ENCODE data around the gene RCBTB2. TPM values are rescaled to one million over a fixed set of nuclear protein-coding genes. Genes with fewer than 3 reads are reported as not detected.

RCBTB2 gene
- total RNA-seq, 1 donor from 2014 or later: 19.8 TPM

GRCh38 chr13:48531416-48532255, 1.2 kb downstream of the RCBTB2 start:
- no peak for DNase-seq (ENCODE audit: low read depth)

DNA sequence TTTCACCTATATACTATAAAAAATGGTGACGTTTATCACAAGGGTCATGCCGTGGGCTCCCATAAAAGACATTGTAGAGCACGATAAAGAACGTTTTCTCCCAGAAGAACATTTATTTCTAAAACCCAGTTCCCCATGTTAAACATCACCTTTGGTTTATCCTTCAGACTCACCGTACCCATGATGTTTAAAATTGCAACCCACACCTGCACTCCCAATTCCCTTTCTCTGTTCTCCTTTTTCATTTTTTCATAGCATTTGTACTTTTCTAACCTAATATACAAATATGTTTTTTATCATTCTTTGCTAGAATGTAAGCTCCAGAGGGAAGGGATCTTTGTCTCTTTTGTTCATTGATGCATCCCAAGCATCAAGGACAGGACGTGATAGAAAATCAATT, 2.0 kb downstream of the RCBTB2 start:
- DNase-seq (ENCODE audit: low read depth): no peak

DNA sequence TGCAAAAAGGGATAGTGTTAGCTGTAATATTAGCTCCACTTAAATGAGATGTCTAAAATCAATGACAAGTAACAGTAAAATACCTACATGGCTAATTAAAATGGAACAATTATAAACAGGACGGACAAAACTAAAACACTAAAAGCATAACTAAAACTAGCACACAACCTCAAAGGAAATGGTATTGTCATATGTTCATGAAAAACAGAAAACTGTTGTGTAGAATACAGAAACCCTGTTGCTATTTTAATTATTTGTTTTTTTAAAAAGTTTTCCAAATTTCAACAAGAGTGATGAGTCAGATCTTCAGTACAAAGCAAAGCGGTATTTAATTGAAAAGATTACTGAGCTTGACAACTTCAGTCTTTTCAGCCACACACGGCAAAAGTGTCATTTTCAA, 4.2 kb downstream of the RCBTB2 start:
- no peak for DNase-seq (ENCODE audit: low read depth)

DNA sequence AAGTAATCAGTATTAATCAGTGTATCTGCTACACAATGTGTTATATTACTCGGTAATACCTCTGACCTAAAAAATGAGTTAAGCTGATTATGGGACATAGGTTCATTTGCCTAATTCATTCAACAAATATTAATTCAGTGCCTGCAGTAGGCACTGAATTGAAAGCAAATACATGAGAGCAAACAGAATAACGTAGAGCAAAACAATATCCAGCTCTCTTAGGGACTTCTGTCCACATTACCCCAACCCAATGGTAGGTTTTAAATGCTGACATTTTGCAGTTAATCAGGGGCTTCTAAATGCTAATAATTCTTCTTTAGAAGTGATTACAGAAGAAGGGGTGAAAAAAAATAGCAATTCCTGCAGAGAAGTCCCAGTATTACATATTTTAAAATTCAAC, 4.9 kb downstream of the RCBTB2 start:
- DNase-seq (ENCODE audit: low read depth): no peak

DNA sequence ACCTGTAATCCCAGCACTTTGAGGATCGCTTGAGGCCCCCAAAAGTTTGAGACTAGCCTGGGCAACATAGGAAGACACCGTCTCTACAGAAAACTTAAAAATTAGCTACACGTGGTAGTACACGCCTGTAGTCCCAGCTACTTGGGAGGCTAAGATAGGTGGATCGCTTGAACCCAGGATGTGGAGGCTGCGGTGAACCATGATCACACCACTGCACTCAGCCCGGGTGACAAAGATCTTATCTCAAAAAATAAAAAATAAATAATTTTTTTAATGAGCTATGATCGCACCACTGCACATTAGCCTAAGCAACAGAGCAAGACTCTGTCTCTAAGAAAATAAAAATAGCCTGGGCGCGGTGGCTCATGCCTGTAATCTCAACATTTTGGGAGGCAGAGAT, 6.6 kb downstream of the RCBTB2 start:
- DNase-seq (ENCODE audit: low read depth): no peak

- no peak for DNase-seq (ENCODE audit: low read depth)
Measured at GRCh38 chr13:48518083-48518482, 14.8 kb downstream of the RCBTB2 start.

DNA sequence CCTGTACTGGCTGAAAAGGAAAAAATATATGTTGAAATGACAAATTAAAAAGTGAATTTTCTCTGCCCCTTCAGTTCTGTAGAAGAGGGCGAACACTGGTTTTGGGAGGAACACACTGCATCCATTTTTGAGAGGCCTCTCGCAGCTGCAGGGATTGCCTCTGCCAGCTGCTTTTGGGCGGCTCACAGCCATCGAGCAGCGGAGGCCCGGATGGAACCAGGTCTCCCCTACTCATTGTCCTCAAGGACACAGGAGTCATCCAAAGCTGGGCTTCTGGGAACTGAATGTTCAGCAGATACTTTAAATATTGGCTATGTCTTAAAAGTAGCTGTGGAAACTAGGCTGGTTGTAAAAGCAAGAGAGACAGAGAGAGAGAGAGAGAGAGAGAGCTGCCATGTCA, 17.1 kb downstream of the RCBTB2 start:
- DNase-seq (ENCODE audit: low read depth): no peak

DNA sequence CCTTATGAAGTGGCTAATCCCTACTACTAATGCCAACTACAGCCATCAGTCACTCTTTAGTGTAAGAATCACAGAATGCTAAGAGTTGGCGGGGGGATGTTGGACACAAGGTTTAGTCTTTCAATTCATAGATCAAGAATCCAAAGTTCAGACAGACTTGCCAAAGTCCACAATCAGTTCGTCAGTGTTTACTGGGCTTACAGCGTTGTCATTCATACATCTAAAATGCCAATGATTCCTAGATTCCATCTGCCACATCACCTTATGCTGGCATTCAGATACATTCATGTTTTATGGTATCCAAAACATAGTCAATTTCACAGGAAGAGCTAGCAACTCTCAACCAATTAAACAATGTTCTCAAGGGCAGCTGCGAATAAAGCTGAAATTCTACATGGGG, 18.1 kb downstream of the RCBTB2 start:
- no peak for DNase-seq (ENCODE audit: low read depth)

- peak; percentile 60 for DNase-seq (ENCODE audit: low read depth)
Measured at GRCh38 chr13:48511621-48512230, 21.2 kb downstream of the RCBTB2 start.

DNA sequence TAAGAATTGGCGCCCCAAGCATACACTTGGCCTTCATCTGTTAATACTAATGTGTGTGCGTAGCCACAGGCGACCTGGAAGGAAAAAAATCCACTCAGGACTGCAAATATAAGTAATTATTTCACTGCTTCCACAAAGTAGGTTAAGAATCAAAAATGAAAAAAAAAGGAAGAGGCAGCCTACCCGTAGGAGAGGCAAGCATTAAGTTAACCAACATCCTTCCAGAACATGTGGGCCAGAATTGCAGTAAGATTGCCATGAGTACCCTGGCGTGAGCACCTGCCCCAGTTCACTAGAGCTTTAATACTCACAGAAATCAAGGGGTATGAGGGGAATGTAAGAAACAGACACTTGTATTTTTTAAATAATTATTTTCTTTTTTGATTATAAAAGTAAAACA, 22.2 kb downstream of the RCBTB2 start:
- DNase-seq (ENCODE audit: low read depth): no peak

- no peak for DNase-seq (ENCODE audit: low read depth)
Measured at GRCh38 chr13:48508011-48508410, 24.9 kb downstream of the RCBTB2 start.

- no peak for DNase-seq (ENCODE audit: low read depth)
Measured at GRCh38 chr13:48507021-48507420, 25.9 kb downstream of the RCBTB2 start.

DNA sequence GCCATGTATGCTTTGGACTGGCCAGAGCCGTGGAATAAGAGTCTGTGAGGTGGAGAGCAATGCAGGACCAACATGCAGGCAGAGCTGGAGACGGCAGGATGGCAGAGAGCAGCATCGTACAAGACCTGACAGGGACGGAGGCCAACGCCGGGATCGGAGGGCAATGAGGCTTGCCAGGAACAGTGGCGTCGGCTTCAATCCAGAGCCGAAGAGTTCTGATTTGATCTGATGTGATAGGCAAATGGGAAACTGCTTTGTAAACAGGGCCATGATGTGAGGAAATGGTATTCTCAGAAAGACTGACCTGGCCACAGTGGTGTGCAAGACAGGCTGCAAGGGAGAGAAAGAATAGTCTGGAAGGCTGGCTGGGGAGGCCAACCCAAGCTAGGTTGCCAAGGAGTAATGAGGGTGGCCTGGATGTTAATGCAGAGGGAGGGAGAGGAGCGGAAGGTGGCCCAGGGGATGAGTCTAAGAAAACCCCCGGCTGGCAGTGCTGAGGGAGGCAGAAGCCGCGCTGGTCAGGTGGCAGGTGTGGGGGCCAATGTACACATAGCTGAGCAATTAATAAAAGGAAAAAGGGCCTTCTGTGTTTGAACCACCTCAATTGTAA, 26.7 kb downstream of the RCBTB2 start:
- no peak for DNase-seq (ENCODE audit: low read depth)

DNA sequence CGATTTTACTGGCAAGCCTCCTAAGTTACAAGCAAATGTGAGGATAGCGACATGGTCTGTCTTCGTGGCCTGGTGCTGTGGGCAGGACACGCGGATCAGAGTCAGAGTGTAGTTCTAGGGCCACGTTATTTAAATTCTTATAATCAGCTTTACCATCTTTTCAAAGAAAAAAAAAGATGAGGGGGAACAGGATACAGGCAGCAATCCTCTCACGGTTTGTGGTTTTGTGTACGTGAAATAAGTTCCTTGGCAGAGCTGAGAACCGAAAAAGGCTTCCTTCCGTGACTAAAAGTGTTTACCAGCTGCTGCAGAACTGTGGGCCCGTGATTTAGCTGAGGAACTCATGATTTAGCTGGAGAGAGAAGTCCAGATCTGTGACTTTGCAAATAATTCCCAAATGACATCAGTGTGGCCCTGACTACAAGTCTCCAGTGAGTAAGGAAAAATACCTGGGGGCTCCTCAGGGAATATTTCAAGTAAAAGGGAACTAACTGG, 27.2 kb downstream of the RCBTB2 start:
- peak; percentile 96 for DNase-seq (ENCODE audit: low read depth)

GRCh38 chr13:48505012-48505411, 27.9 kb downstream of the RCBTB2 start:
- DNase-seq (ENCODE audit: low read depth): no peak

DNA sequence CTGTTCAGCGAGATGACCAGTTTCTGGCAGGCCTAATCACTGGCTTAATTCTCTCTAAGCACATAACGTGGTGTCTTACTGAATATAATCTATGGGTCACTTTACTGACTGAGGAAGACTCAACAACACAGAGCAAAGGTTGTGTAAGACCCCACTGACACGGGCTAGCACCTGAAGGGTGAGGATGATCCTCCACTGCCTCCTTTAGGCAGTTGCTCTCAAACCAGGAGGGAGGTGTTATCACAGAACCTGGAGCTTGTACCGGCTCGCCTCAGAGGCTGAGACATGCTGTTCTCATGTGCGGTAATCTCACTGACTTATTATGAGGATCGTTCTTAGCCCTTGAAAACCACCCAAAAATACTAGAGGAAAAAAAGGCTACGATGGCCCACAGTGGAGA, 28.3 kb downstream of the RCBTB2 start:
- DNase-seq (ENCODE audit: low read depth): no peak

DNA sequence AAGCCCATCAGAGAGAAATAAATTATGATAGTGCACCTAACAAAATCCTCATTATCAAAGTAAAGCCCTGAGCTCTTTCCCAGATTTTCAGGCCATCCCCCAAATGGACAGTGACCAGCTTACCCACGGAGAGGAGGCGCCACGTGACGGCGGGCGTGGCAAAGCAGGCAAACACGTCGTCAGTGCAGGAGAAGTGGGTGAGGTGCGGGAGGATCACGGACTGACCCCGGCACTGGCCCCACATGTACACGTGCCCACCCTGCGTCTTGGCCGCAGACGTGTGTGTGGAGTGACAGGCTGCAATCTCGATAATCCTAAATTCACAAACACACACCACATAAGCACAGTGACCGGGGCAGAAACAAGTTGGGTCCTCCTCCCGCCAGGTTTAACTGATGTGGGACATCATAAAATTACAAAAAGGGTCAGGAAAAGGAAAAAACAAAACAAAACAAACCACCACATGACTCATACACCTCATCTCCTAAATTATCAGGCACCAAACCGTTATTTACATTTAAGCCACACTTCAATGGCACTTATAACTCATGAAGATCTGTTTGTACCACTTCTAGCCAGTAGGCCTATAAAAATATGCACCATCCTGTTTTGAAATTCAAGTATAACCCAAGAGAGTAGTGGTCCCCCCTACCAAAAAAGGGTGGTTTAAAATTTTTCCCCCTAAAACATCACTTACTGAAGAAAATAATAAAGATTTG, 30.1 kb downstream of the RCBTB2 start:
- DNase-seq (ENCODE audit: low read depth): no peak

DNA sequence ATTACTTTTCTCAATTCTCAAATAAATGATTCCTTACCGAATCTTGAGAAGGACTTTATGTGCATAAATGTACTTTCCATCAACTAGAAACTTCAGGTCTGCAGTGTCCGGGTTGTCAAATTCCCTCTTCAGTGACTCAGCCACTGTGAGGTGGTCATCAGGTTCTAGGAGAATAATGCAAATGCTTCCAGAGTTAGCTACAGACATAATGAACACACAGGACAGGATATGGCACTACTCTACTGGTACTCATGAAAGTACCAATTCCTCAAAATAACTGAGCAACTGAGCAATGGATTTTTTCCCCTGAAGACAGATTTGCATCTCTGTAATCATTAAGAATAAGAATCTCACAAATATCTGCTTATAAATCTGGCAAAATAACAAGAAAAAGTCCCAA, 31.2 kb downstream of the RCBTB2 start:
- no peak for DNase-seq (ENCODE audit: low read depth)

DNA sequence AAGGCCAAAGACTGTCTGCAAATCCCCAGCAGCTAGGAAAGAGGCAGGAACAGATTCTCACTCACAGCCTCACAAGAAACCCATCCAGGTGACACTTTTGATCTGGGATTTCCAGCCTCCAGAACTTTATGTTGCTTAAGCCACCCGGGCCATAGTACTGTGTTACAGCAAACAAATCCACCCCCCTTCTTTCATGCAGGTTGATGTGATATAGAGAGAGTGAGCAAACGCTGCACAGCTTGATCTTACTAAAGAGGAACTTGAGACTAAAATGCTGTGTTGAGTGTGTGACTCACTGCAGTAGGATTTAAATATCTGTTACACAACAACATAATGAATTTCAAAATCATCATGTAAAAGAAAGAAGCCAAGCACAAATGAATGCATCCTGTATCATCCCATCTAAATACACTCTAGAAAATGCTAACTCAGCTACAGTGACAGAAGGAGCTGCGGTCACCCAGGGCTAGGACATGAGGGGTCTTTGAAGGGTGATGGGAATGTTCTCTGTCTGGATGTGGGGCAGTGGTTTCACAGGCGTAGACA, 32.2 kb downstream of the RCBTB2 start:
- DNase-seq (ENCODE audit: low read depth): peak; percentile 65

GRCh38 chr13:48497669-48498068, 35.2 kb downstream of the RCBTB2 start:
- no peak for DNase-seq (ENCODE audit: low read depth)
